HL-60 (cell line): Measurements from ENCODE around the gene PAQR3.
A peak's percentile ranks its signal among the peaks of the same experiment; 100 is the strongest.

Source experiments
- DNase-seq, 2 experiments: peaks; one replicate each; pipeline ENCODE4 v3.0.0-alpha.2; 2010 to 2020; ENCODE audit warnings: low read depth in 1 of 2, low spot score in 1 of 2
- H3K27ac ChIP-seq: fragments of 250-450 bp; sonication (Bioruptor Pico); replicated peaks from 2 replicates; pipeline ENCODE4 v1.5.1; 2020; ENCODE audit warnings: mild to moderate bottlenecking, moderate library complexity
- H3K27me3 ChIP-seq: fragments of 250-450 bp; sonication (Bioruptor Pico); 2 replicates; pipeline ENCODE4 v1.5.1; 2021; ENCODE audit warnings: mild to moderate bottlenecking, moderate library complexity; ENCODE audit not compliant: insufficient read depth, poor library complexity, severe bottlenecking
- H3K4me3 ChIP-seq: replicated peaks from 2 replicates; pipeline ENCODE4 v1.5.1; 2011; ENCODE audit warnings: mild to moderate bottlenecking, control low read depth, low read length; ENCODE audit not compliant: insufficient read depth
- CTCF ChIP-seq: IDR thresholded peaks from one replicate; pipeline ENCODE4 v1.5.1; 2011; ENCODE audit warnings: low read length, control low read depth, inconsistent platforms; ENCODE audit not compliant: insufficient read depth
- GABPA ChIP-seq: IDR thresholded peaks from 2 replicates; pipeline ENCODE4 v1.6.1; 2012; ENCODE audit warnings: low read depth
- POLR2AphosphoS5 ChIP-seq: IDR thresholded peaks from 2 replicates; pipeline ENCODE4 v1.6.1; 2012; ENCODE audit warnings: low read depth
- REST ChIP-seq: IDR thresholded peaks from 2 replicates; pipeline ENCODE4 v1.6.1; 2012; ENCODE audit warnings: low read depth; ENCODE audit not compliant: insufficient replicate concordance
- SPI1 ChIP-seq: IDR thresholded peaks from 2 replicates; pipeline ENCODE4 v1.6.1; 2012; ENCODE audit warnings: low read depth, mild to moderate bottlenecking, borderline replicate concordance

Gene PAQR3

GRCh38 chr4:78953769-78954666 is 14.8 kb upstream of the PAQR3 start:
- peak; percentile 8 for TF ChIP-seq CTCF
- TF ChIP-seq GABPA, result no peak
- peak in 1 of 2 experiments; percentile 43 for DNase-seq
- Histone ChIP-seq H3K27me3 (no peaks in the 10 kb centered on the region), H3K4me3 (no peak overlapping the region), H3K27ac (no peak overlapping the region)

GRCh38 chr4:78953231-78953630 is 14.0 kb upstream of the PAQR3 start:
- no peak for TF ChIP-seq GABPA
- TF ChIP-seq REST, result no peak
- TF ChIP-seq SPI1, result no peak
- no peak for TF ChIP-seq POLR2AphosphoS5
- no peak for TF ChIP-seq CTCF
- Histone ChIP-seq H3K27ac (no peak overlapping the region), H3K4me3 (no peak overlapping the region), H3K27me3 (no peaks in the 10 kb centered on the region)
- DNase-seq, result no peak

GRCh38 chr4:78951862-78952472 is 12.7 kb upstream of the PAQR3 start:
- Histone ChIP-seq H3K4me3 (no peak overlapping the region), H3K27me3 (no peaks in the 10 kb centered on the region), H3K27ac (no peak overlapping the region)
- TF ChIP-seq GABPA (no peak), CTCF (peak; percentile 26), SPI1 (no peak)
- peak; percentile 23 to 51 for DNase-seq

GRCh38 chr4:78949735-78950134 is 10.5 kb upstream of the PAQR3 start:
- no peak for DNase-seq
- H3K4me3 ChIP-seq, result no peak overlapping the region
- no peaks in the 10 kb centered on the region for H3K27me3 ChIP-seq
- no peak for TF ChIP-seq CTCF
- TF ChIP-seq SPI1, result no peak
- TF ChIP-seq POLR2AphosphoS5, result no peak
- TF ChIP-seq GABPA, result no peak
- TF ChIP-seq REST, result no peak
- H3K27ac ChIP-seq, result no peak overlapping the region
